H1 (cell line): ENCODE measurements around the gene PTTG1IP. TPM values are rescaled to one million over a fixed set of nuclear protein-coding genes. Genes with fewer than 3 reads are reported as not detected.

Experiments used
- EP300 ChIP-seq, 2 experiments: IDR thresholded peaks; 1 replicate in 1 of 2; 2 replicates in 1 of 2; pipeline ENCODE4 v1.6.1; 2011 to 2012; ENCODE audit warnings: low read depth in 2 of 2, low read length in 2 of 2, mild to moderate bottlenecking in 2 of 2, borderline replicate concordance in 1 of 2, inconsistent platforms in 1 of 2, moderate library complexity in 1 of 2
- GTF2F1 ChIP-seq: IDR thresholded peaks from 2 replicates; pipeline ENCODE4 v1.6.1; 2012; ENCODE audit warnings: low read depth, low read length, improper control_type of control experiment, borderline replicate concordance
- HDAC2 ChIP-seq, 2 experiments: fragments of 300-600 bp in 1 of 2; sonication (generic) in 1 of 2; IDR thresholded peaks; 2 replicates each; pipeline ENCODE4 v1.6.1; 2011 to 2012; ENCODE audit warnings: low read depth in 2 of 2, low read length in 2 of 2, mild to moderate bottlenecking in 2 of 2, moderate library complexity in 2 of 2, borderline replicate concordance in 1 of 2, inconsistent platforms in 1 of 2
- HDAC6 ChIP-seq: IDR thresholded peaks from one replicate; pipeline ENCODE4 v1.7.1; 2012; ENCODE audit warnings: low read depth, mild to moderate bottlenecking, inconsistent platforms, low read length, moderate library complexity
- KDM5A ChIP-seq: fragments of 200-600 bp; IDR thresholded peaks from 2 replicates; pipeline ENCODE4 v1.7.1; 2012; ENCODE audit warnings: mild to moderate bottlenecking, low read length, inconsistent platforms, mixed read lengths
- RBBP5 ChIP-seq: IDR thresholded peaks from 2 replicates; pipeline ENCODE4 v1.7.1; 2012; ENCODE audit warnings: low read depth, mild to moderate bottlenecking, inconsistent platforms, low read length, moderate library complexity, borderline replicate concordance
- RXRA ChIP-seq: IDR thresholded peaks from 2 replicates; pipeline ENCODE4 v1.6.1; 2011; ENCODE audit warnings: low read depth, mild to moderate bottlenecking, low read length, moderate library complexity; ENCODE audit not compliant: insufficient read depth
- SAP30 ChIP-seq: fragments of 300-600 bp; sonication (generic); IDR thresholded peaks from 2 replicates; pipeline ENCODE4 v1.7.1; 2012; ENCODE audit warnings: low read length, moderate library complexity, mild to moderate bottlenecking, inconsistent platforms; ENCODE audit not compliant: insufficient read depth, insufficient replicate concordance
- SIN3A ChIP-seq, 2 experiments: IDR thresholded peaks in 1 of 2; conservative IDR thresholded peaks in 1 of 2; 2 replicates each; pipeline ENCODE4 v1.6.1; 2011 to 2012; ENCODE audit warnings: low read length in 2 of 2, improper control_type of control experiment in 1 of 2, low read depth in 1 of 2, mild to moderate bottlenecking in 1 of 2
- TEAD4 ChIP-seq: IDR thresholded peaks from 2 replicates; pipeline ENCODE4 v1.6.1; 2012; ENCODE audit warnings: low read depth, low read length, inconsistent platforms, mixed read lengths
- polyA plus RNA-seq, 7 experiments: library from polyadenylated mRNA; depleted of rRNA in 3 of 7; stranded (reverse) in 5 of 7; unstranded in 2 of 7; fragments of >200 nt in 5 of 7; fragments of 200-250 nt in 2 of 7; gene quantifications; 1 replicate in 5 of 7; 2 replicates in 1 of 7; 4 replicates in 1 of 7; pipeline versions ENCODE4 v1.2.1 to v1.2.3, GENCODE V29; 2011 to 2013; ENCODE audit warnings: missing spikeins in 2 of 7, mixed read lengths in 2 of 7
- total RNA-seq: library from RNA; stranded (reverse); fragmentation: NEBNext Ultra II Directional; extraction: Animal tissue kit (Norgen Biotek cat#: 25700); gene quantifications from 2 replicates; pipeline ENCODE4 v1.2.1, GENCODE V29; 2021
- TF ChIP-seq, protein P1 (sequence below), 3 experiments: IDR thresholded peaks; 1 replicate in 2 of 3; 2 replicates in 1 of 3; pipeline versions ENCODE4 v1.5.1 to v1.6.1; 2011; ENCODE audit warnings: low read length in 3 of 3, mild to moderate bottlenecking in 3 of 3, inconsistent platforms in 2 of 3, low read depth in 1 of 3, moderate library complexity in 1 of 3; ENCODE audit not compliant: insufficient read depth in 1 of 3; ENCODE audit errors: control extremely low read depth in 1 of 3

The PTTG1IP gene
- total and polyA plus RNA-seq, 2 of the 8 experiments (the other 6 are each of a cell fraction or from before 2014, with no cell fraction given): 90.8 to 130 TPM

DNA sequence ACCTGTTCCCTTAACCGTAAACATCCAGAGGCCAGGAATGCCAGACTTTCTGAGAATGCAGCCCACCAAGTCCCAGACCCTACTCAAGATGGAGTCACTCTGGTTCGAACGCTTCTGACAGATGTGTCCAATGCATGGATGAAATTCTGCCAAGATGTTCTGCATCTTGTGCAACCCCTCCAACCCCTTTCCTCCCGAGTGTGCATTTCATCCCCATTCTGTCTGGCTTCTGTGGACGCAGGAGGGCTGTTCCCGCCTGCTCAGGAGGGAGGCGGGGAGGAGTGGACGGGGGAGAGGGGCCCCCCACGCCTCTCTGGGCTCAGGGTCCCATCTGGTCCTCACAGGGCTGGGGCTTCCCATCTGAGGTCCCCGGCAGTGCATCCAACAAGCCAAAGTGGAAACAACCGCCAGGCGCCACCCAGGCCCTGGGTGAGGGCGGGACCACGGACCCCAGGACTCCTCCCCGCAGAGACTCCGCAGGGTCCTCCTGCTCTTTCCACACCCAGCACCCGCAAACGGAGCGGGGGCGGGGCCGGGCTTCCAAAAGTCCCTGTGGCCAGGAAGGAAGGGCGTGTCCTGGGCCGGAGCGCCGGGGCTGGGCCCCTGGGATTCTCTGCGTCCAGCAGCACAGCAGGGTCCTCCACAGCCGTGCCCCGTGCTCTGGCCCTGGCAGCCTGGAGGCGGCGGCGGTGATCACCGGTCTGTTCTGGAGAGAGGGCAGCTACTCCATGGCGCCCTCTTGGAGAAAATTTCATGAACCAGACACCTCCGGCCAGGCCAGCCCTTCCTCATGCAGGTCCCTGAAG, 27.9 kb downstream of the PTTG1IP start (continued):
- TF ChIP-seq RXRA (no peak), HDAC6 (no peak), SAP30 (no peak), SIN3A (conservative IDR thresholded peaks at IDR 0.05 in 1 of 2, IDR thresholded peaks at IDR 0.05 in 1 of 2; ENCODE audit: low read depth in 1 of 2, low read length in 2 of 2) (no peak), GTF2F1 (no peak), EP300 (IDR thresholded peaks at IDR 0.05; ENCODE audit: borderline replicate concordance in 1 of 2, low read depth in 2 of 2, low read length in 2 of 2) (no peak), HDAC2 (IDR thresholded peaks at IDR 0.05; ENCODE audit: borderline replicate concordance in 1 of 2, low read depth in 2 of 2, low read length in 2 of 2) (0 out of 4 replicates have a peak, but pooled peaks of 1 of the 2 experiments have one; percentile 71), RBBP5 (no peak), KDM5A (no peak), TEAD4 (no peak)
- TF ChIP-seq, protein P1, sequence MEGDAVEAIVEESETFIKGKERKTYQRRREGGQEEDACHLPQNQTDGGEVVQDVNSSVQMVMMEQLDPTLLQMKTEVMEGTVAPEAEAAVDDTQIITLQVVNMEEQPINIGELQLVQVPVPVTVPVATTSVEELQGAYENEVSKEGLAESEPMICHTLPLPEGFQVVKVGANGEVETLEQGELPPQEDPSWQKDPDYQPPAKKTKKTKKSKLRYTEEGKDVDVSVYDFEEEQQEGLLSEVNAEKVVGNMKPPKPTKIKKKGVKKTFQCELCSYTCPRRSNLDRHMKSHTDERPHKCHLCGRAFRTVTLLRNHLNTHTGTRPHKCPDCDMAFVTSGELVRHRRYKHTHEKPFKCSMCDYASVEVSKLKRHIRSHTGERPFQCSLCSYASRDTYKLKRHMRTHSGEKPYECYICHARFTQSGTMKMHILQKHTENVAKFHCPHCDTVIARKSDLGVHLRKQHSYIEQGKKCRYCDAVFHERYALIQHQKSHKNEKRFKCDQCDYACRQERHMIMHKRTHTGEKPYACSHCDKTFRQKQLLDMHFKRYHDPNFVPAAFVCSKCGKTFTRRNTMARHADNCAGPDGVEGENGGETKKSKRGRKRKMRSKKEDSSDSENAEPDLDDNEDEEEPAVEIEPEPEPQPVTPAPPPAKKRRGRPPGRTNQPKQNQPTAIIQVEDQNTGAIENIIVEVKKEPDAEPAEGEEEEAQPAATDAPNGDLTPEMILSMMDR (IDR thresholded peaks at IDR 0.05; ENCODE audit: control extremely low read depth in 1 of 3, insufficient read depth in 1 of 3, low read depth in 1 of 3, low read length in 3 of 3): peak in 2 of 3 experiments; percentile 49 to 56; a peak in 3 of 4 replicates
